Measurements from ENCODE around the gene ZSWIM6.

Gene ZSWIM6

GRCh38 chr5:61333321-61333953, 1.4 kb downstream of the ZSWIM6 start:
- no peak for DNase-seq

DNA sequence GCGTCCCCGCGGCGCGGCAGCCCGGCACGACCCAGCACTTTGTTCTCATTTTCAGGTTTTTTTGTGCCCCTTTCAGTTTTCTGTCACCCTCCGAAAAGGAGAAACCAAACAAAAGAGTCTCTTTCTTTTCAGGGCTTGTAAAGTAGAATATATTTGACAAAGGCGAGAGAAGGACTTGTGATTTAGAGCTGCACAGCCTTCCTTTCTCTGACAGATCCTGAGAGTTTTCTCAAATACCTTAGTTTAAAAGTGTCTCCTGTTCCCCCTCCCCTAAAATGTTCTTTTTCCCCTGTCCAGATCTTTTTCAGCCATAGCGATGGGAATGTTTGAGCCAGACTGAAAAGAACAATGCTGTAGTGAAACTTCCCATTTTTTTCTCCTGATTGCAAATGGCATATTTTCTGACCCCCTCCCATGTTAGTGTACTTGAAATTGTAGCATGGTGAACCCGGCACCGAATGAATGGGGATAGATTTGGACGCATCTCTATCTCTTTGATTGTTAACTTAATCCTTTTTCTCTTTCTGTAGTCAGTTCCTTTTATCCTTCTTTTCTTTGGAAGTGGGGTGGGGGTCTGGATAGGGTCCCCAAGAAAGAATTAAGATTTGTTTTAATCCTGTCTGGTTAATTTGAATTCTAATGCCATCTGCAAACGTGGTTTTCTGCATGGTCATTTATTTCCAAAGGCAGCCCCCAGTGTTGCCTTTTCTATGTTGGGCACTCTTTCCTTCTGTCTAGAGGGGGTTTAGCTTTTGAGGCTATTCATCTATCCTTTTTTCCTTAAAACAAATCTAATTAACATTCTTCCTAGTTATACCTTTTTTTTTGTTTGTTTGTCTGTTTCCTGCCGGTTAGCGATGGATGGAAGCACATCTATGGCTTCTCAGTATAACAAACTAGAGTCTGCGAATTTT, 2.2 kb downstream of the ZSWIM6 start:
- no peak for DNase-seq

GRCh38 chr5:61334868-61335615, 3.0 kb downstream of the ZSWIM6 start:
- DNase-seq: peak; percentile 61

- DNase-seq: no peak
These were observed 7.7 kb downstream of the ZSWIM6 start for GRCh38 chr5:61339764-61340163.

DNA sequence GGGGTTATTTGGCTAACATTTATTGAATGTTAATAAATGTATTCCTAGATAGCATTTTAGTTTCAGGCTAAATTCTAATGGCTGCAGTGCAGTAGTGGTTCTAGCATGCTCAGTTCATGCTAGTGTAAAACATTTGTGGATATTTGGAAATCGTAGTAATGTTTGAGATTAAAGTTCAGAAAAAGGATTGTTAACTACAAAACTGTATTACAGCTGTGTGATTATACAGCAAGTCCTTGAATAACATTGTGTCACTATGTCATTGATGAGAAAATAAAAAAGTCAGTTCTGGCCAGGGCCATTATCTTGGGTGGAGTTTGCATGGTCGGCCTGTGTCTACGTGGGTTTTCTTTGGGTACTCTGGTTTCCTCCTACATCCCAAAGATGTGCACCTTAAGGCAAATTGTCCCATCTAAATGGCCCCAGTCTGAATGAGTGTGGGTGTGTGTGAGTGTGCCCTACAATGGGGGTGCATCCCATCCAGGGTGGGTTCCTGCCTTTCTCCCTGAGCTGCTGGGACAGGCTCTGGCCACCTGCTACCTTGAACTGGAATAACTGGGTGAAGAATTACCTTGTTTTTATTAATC, 8.8 kb downstream of the ZSWIM6 start:
- DNase-seq: no peak

GRCh38 chr5:61342071-61342501, 10.0 kb downstream of the ZSWIM6 start:
- DNase-seq: no peak

- no peak for DNase-seq
These were observed 12.3 kb downstream of the ZSWIM6 start for GRCh38 chr5:61344187-61344944.

- DNase-seq: no peak
These were observed 14.5 kb downstream of the ZSWIM6 start for GRCh38 chr5:61346511-61346910.

- DNase-seq: no peak
These were observed 15.0 kb downstream of the ZSWIM6 start for GRCh38 chr5:61347080-61347479.

- DNase-seq: no peak
These were observed 16.4 kb downstream of the ZSWIM6 start for GRCh38 chr5:61348447-61348846.

DNA sequence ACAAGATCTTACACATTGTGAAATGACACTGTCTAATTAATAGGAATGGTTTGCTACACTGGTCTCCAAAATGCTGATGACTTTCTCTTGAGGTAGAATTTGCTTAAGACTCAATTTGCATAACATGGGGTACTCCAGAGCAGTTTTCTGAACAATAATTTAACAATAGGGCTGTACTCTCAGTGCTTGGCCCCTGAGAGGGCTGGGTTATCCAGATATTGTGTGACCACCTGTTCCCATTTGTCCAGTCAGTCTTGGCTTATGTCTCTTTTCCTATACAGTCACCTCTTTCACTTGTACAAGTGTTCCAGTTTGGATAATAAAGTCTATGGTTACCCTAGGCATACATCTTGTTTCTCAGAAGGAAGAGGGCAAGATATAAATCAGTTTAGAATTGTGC, 17.9 kb downstream of the ZSWIM6 start:
- DNase-seq: no peak

- no peak for DNase-seq
These were observed 18.5 kb downstream of the ZSWIM6 start for GRCh38 chr5:61350535-61350934.

DNA sequence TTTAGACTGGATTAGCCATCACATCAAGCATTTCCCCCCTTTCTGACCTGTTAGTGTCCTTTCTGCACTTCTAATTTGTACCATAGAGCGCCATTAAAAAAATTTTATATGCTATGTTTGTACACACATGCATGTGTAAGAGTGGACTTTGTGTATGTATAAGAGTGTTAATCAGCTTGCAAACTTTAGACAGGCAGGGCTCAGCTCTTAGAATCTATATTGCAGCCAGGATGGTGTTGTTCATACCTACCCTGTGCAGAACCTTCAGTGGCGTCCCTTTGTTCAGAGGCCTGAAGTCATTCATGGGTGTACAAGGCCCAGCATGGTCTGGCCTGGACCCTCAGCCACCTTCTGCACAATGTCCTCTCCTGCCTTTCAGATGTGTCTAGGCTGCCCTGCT, 19.7 kb downstream of the ZSWIM6 start:
- no peak for DNase-seq

GRCh38 chr5:61352180-61352579, 20.1 kb downstream of the ZSWIM6 start:
- DNase-seq: no peak

- no peak for DNase-seq
These were observed 20.6 kb downstream of the ZSWIM6 start for GRCh38 chr5:61352612-61353156.

DNA sequence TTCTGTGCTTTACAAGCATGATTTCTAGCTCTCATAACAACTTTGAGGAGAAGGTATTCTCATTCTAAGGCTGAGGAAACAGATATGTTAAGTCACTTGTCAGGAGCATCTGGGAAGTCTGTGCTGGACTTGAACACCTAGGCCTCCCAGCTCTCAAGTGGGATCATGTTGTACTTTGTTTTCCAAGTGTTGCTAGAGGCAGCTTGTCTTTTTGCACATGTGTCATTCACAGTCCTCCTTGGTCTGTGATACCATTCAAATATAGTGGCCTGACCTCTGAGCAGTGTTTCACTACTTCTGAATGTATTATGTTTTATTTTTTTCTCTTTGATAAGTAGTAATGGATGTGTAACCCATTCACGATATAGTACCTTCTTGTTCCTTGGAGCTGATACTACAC, 21.2 kb downstream of the ZSWIM6 start:
- DNase-seq: no peak

- DNase-seq: no peak
These were observed 22.1 kb downstream of the ZSWIM6 start for GRCh38 chr5:61354199-61354598.

GRCh38 chr5:61357745-61358144, 25.7 kb downstream of the ZSWIM6 start:
- no peak for DNase-seq

DNA sequence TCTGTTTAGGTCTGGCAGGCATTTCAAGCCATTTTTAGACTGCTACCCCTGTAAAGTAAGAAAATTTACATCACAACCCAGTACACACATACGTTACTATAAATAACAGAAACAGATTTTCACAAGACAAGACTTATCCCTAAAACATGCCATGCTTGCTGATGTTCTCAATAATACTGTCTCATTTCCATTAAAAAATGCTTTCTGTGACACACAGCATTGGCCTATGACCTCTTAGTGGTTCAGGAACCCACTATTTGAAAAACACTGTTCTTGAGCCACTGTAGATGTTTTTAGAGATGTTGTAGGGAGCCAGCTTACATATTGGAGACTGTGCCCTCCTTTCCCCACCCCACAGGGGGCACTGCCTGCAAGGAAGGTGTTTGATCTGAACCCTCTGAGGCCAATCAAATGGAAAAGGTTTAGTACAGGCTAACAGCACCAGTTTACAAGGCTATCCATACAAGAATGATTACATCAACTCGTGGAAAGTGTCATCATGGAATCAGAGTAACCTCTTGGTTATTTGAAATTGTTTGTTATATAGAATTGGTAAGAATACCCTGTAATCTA, 30.8 kb downstream of the ZSWIM6 start:
- no peak for DNase-seq

GRCh38 chr5:61363401-61364114, 31.5 kb downstream of the ZSWIM6 start:
- DNase-seq: no peak
